ENCODE measurements around the gene TNNT1. TPM values are rescaled to one million over a fixed set of nuclear protein-coding genes. Genes with fewer than 3 reads are reported as not detected.
A peak's percentile ranks its signal among the peaks of the same experiment; 100 is the strongest.
"Not testable (repeated sequence)": the region's sequence is repeated elsewhere in the genome, so short reads cannot be mapped to it uniquely, and the experiment has no call there.

Gene TNNT1
- total RNA-seq, 1 donor from 2014 or later: 24.4 TPM

- H3K4me3 ChIP-seq (ENCODE audit: low read depth, low read length): no peak overlapping the region
- TF ChIP-seq CTCF (conservative IDR thresholded peaks at IDR 0.05; ENCODE audit: low read depth, low read length): no peak
- DNase-seq (ENCODE audit: low read depth): no peak
Observed at GRCh38 chr19:55175117-55175867, 26.3 kb upstream of the TNNT1 start.

DNA sequence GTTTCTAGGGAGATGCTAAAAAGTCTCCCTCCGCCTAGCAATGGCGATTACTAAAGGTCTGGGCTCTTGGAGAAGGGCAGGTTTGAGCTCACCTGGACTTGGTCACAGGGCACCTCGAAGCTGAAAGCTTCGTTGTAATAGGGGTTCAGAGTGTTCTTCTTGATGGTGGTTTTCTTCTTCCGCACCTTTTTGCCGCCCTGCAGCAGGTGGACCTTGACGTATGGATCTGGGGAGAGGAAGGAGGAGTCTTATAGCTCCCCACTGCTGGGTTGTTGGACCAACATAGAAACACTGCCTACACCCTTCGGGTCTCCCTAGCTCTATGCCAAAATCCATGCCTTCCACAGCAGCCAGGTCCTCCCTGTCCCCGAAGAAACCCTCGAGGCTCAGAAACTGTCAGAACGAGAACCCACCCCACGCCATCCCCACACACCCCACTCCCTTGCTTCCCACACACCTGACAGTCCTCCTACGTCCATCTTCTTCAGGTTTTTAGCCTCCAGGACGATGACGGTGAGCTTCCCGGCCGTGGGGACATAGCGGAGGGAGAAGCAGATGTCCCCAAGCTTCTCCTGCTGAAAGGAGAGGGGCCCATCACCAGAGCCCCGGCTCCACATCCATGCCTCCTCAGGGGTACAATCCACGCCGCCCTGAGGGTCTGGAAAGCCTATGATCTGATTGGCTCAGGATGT lies 25.6 kb upstream of the TNNT1 start:
- no peak overlapping the region for H3K4me3 ChIP-seq (ENCODE audit: low read depth, low read length)
- no peak for DNase-seq (ENCODE audit: low read depth)
- no peak for TF ChIP-seq CTCF (conservative IDR thresholded peaks at IDR 0.05; ENCODE audit: low read depth, low read length)

- no peak for DNase-seq (ENCODE audit: low read depth)
- peak overlapping the region; percentile 62 for H3K4me3 ChIP-seq (ENCODE audit: low read depth, low read length)
- no peak for TF ChIP-seq CTCF (conservative IDR thresholded peaks at IDR 0.05; ENCODE audit: low read depth, low read length)
Observed at GRCh38 chr19:55173714-55174409, 24.9 kb upstream of the TNNT1 start.

GRCh38 chr19:55173186-55173713 lies 24.2 kb upstream of the TNNT1 start:
- peak overlapping the region; percentile 62 for H3K4me3 ChIP-seq (ENCODE audit: low read depth, low read length)
- DNase-seq (ENCODE audit: low read depth): no peak
- TF ChIP-seq CTCF (conservative IDR thresholded peaks at IDR 0.05; ENCODE audit: low read depth, low read length): no peak

DNA sequence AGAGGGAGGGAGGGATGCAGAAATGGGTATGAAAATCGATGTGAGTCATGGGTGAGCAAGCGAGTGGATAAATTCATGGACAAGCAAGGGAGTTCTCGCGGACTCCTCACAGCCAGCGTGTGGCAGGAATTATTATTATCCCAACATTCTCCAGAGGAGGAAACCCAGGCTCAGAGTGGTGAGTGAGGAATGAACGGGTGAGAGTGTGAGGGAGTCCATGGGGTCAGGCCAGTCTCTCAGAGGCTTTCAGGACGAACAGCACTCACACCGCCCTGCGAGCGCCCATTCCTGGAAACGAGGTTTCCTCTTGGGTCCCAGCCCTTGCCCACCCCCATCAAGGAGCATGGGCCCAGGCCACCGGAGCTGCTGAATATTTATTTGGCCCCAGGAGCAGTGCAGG lies 23.7 kb upstream of the TNNT1 start:
- no peak for DNase-seq (ENCODE audit: low read depth)

DNA sequence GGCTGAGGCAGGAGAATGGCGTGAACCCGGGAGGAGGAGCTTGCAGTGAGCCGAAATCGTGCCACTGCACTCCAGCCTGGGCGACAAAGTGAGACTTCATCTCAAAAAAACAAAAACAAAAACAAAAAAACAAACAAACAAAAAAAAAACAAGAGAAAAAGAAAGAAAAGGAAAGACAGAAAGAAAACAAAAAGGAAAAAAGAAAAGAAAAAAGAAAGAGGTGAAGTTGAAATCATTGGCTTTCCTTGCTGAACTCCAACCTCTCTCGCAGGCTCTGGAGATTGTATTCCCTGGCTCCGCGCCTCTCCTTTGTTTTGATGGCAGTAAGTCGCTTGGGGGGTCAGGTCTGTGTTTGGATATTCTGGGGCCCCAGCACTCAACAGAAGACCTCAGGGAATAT lies 23.3 kb upstream of the TNNT1 start:
- DNase-seq (ENCODE audit: low read depth): not testable (repeated sequence)
- H3K4me3 ChIP-seq (ENCODE audit: low read depth, low read length): peak overlapping the region; percentile 62

More for the DNA sequence above, 23.7 kb upstream of the TNNT1 start:
- no peak for TF ChIP-seq CTCF (conservative IDR thresholded peaks at IDR 0.05; ENCODE audit: low read depth, low read length)
- H3K4me3 ChIP-seq (ENCODE audit: low read depth, low read length): peak overlapping the region; percentile 62

GRCh38 chr19:55171440-55171839 lies 22.4 kb upstream of the TNNT1 start:
- H3K4me3 ChIP-seq (ENCODE audit: low read depth, low read length): no peak overlapping the region
- no peak for DNase-seq (ENCODE audit: low read depth)
- no peak for TF ChIP-seq CTCF (conservative IDR thresholded peaks at IDR 0.05; ENCODE audit: low read depth, low read length)
